IMR-90 (cell line): ENCODE data around the gene CCDC12. TPM values are rescaled to one million over a fixed set of nuclear protein-coding genes. Genes with fewer than 3 reads are reported as not detected.

Experiments
- ATAC-seq: fragments of 200-7000 bp; cut with Tn5 transposase; 2 replicates; pipeline ENCODE4 v1.9.1; 2020; ENCODE audit warnings: low read depth, mild to moderate bottlenecking, moderate library complexity
- BruUV-seq: library from RNA; stranded (reverse); fragments of 400-500 nt; replicated peaks from 2 replicates; lab custom pipeline; 2021; lab: Mats Ljungman, UMichigan
- CTCF ChIA-PET: fragments of 300-600 bp; formaldehyde crosslinking; extraction: SDS; loops from one replicate; lab custom pipeline; 2021; ENCODE audit warnings: antibody characterized with exemption; lab: Yijun Ruan, JAX
- POLR2A ChIA-PET: fragments of 300-600 bp; sonication (Branson Sonifier 250); formaldehyde crosslinking; loops from one replicate; lab custom pipeline; 2022; ENCODE audit warnings: antibody characterized with exemption; ENCODE audit not compliant: unreplicated experiment; lab: Charles Lee
- DNase-seq: peaks from one replicate; pipeline ENCODE4 v3.0.0; 2013
- H2AFZ ChIP-seq: replicated peaks from 2 replicates; pipeline ENCODE3; 2013; ENCODE audit warnings: low read length, mild to moderate bottlenecking; ENCODE audit not compliant: poor library complexity
- H2AK5ac ChIP-seq: 2 replicates; pipeline ENCODE4 v1.6.1; 2013; ENCODE audit warnings: low read depth, low read length, inconsistent platforms
- H2AK9ac ChIP-seq: replicated peaks from 2 replicates; pipeline ENCODE3; 2013; ENCODE audit warnings: mild to moderate bottlenecking, low read depth, low read length, moderate library complexity; ENCODE audit not compliant: poor library complexity
- H2BK120ac ChIP-seq: 2 replicates; pipeline ENCODE4 v1.6.1; 2013; ENCODE audit warnings: low read depth, low read length, inconsistent platforms
- H2BK15ac ChIP-seq: 3 replicates; pipeline ENCODE4 v1.6.1; 2013; ENCODE audit warnings: low read depth, low read length, inconsistent platforms
- H2BK20ac ChIP-seq: 2 replicates; pipeline ENCODE4 v1.6.1; 2013; ENCODE audit warnings: low read depth, mild to moderate bottlenecking, inconsistent platforms, low read length, moderate library complexity
- H2BK5ac ChIP-seq: 2 replicates; pipeline ENCODE4 v1.6.1; 2013; ENCODE audit warnings: mild to moderate bottlenecking, low read depth, low read length, inconsistent platforms; ENCODE audit not compliant: poor library complexity, severe bottlenecking
- H3K14ac ChIP-seq: replicated peaks from 2 replicates; pipeline ENCODE4 v1.6.1; 2013; ENCODE audit warnings: low read depth, low read length, inconsistent platforms
- H3K18ac ChIP-seq: 2 replicates; pipeline ENCODE4 v1.6.1; 2013; ENCODE audit warnings: low read depth, low read length, control low read depth
- H3K23ac ChIP-seq: 2 replicates; pipeline ENCODE4 v1.6.1; 2013; ENCODE audit warnings: low read depth, low read length, inconsistent platforms
- H3K27ac ChIP-seq: 2 replicates; pipeline ENCODE4 v1.5.1; 2013; ENCODE audit warnings: mild to moderate bottlenecking, control low read depth, low read length; ENCODE audit not compliant: insufficient read depth
- H3K27me3 ChIP-seq: 2 replicates; pipeline ENCODE4 v1.6.1; 2013; ENCODE audit warnings: low read length; ENCODE audit not compliant: control insufficient read depth, insufficient read depth
- H3K36me3 ChIP-seq: 2 replicates; pipeline ENCODE4 v1.6.1; 2013; ENCODE audit warnings: low read length, mixed read lengths; ENCODE audit not compliant: control insufficient read depth, insufficient read depth
- H3K4ac ChIP-seq: 2 replicates; pipeline ENCODE4 v1.6.1; 2013; ENCODE audit warnings: low read depth, low read length, inconsistent platforms
- H3K4me1 ChIP-seq: 2 replicates; pipeline ENCODE4 v1.6.1; 2013; ENCODE audit warnings: low read length, mixed read lengths; ENCODE audit not compliant: control insufficient read depth, insufficient read depth
- H3K4me2 ChIP-seq: 2 replicates; pipeline ENCODE4 v1.6.1; 2013; ENCODE audit warnings: low read depth, mild to moderate bottlenecking, control low read depth, low read length, moderate library complexity
- H3K4me3 ChIP-seq: 2 replicates; pipeline ENCODE4 v1.5.1; 2013; ENCODE audit warnings: low read depth, mild to moderate bottlenecking, control low read depth, low read length, moderate library complexity; ENCODE audit not compliant: insufficient read depth
- H3K56ac ChIP-seq: 2 replicates; pipeline ENCODE4 v1.6.1; 2013; ENCODE audit warnings: low read length, inconsistent platforms; ENCODE audit not compliant: insufficient read depth; ENCODE audit errors: extremely low read depth
- H3K79me1 ChIP-seq, 2 experiments: 2 replicates each; pipeline ENCODE4 v1.6.1; 2013; ENCODE audit warnings: low read length in 2 of 2, inconsistent platforms in 1 of 2, low read depth in 1 of 2
- H3K9ac ChIP-seq: 2 replicates; pipeline ENCODE4 v1.6.1; 2013; ENCODE audit warnings: low read depth, low read length, control low read depth
- H3K9me1 ChIP-seq: 2 replicates; pipeline ENCODE4 v1.6.1; 2013; ENCODE audit warnings: low read length, inconsistent platforms; ENCODE audit not compliant: insufficient read depth
- H3K9me3 ChIP-seq: 2 replicates; pipeline ENCODE4 v1.6.1; 2013; ENCODE audit warnings: low read length; ENCODE audit not compliant: control insufficient read depth, insufficient read depth
- H4K20me1 ChIP-seq: 2 replicates; pipeline ENCODE4 v1.6.1; 2013; ENCODE audit warnings: low read length, inconsistent platforms; ENCODE audit not compliant: insufficient read depth
- H4K5ac ChIP-seq: 2 replicates; pipeline ENCODE4 v1.6.1; 2013; ENCODE audit warnings: mild to moderate bottlenecking, low read depth, low read length, control low read depth
- H4K8ac ChIP-seq, 2 experiments: 2 replicates each; pipeline ENCODE4 v1.6.1; 2013; ENCODE audit warnings: low read depth in 2 of 2, low read length in 2 of 2, control low read depth in 1 of 2, inconsistent platforms in 1 of 2
- H4K91ac ChIP-seq: 2 replicates; pipeline ENCODE4 v1.6.1; 2013; ENCODE audit warnings: low read depth, low read length, inconsistent platforms; ENCODE audit not compliant: insufficient read depth
- CHD1 ChIP-seq: IDR thresholded peaks from 2 replicates; pipeline ENCODE4 v1.6.1; 2012; ENCODE audit warnings: low read depth, low read length, improper control_type of control experiment
- CTCF ChIP-seq: conservative IDR thresholded peaks from 2 replicates; pipeline ENCODE4 v1.5.1; 2012; ENCODE audit warnings: mild to moderate bottlenecking, low read depth, low read length, improper control_type of control experiment
- MAFK ChIP-seq: IDR thresholded peaks from 2 replicates; pipeline ENCODE4 v1.6.1; 2012; ENCODE audit warnings: low read depth, low read length, improper control_type of control experiment
- MXI1 ChIP-seq: IDR thresholded peaks from 2 replicates; pipeline ENCODE4 v1.6.1; 2012; ENCODE audit warnings: low read depth, mild to moderate bottlenecking, low read length, moderate library complexity, borderline replicate concordance
- POLR2A ChIP-seq: IDR thresholded peaks from 2 replicates; pipeline ENCODE4 v1.6.1; 2012; ENCODE audit warnings: mild to moderate bottlenecking, low read depth, low read length
- RAD21 ChIP-seq: IDR thresholded peaks from 2 replicates; pipeline ENCODE4 v1.6.1; 2012; ENCODE audit warnings: low read length, improper control_type of control experiment
- RFX5 ChIP-seq: IDR thresholded peaks from 2 replicates; pipeline ENCODE4 v1.8.0; 2012; ENCODE audit warnings: low read depth, mild to moderate bottlenecking, low read length, moderate library complexity
- SMC3 ChIP-seq: fragments of 150-350 bp; IDR thresholded peaks from 2 replicates; pipeline ENCODE4 v1.6.1; 2016; ENCODE audit warnings: low read depth, mild to moderate bottlenecking, antibody characterized with exemption, low read length, moderate library complexity
- WGBS, 2 experiments: methylation state at CpG; one replicate each; pipeline versions ENCODE4 v1.1.5 to v1.1.7; 2013; ENCODE audit warnings: missing lambda C conversion rate in 2 of 2; ENCODE audit not compliant: insufficient read length in 1 of 2; ENCODE audit errors: extremely low coverage in 2 of 2; 5-methylcytosine and 5-hydroxymethylcytosine counted together
- dilution Hi-C: fragments of 300-500 bp; cut with HindIII; formaldehyde crosslinking; loops from one replicate; pipeline ENCODE4 v1.14.3; 2018; ENCODE audit warnings: low sequenced_read_pairs; ENCODE audit not compliant: unreplicated experiment
- in situ Hi-C: fragments of 300-500 bp; cut with MboI; formaldehyde crosslinking; loops from 3 replicates; pipeline ENCODE4 v1.14.3; 2019; ENCODE audit warnings: low sequenced_read_pairs, inconsistent platforms, mixed read lengths
- intact Hi-C: fragments of 100-400 bp; cut with micrococcal nuclease; formaldehyde crosslinking; loops from 2 replicates; pipeline ENCODE4 v1.10.0; 2022
- polyA plus RNA-seq, 3 experiments: library from polyadenylated mRNA; depleted of rRNA; stranded (reverse); fragments of >200 nt; gene quantifications; 2 replicates each; pipeline ENCODE4 v1.2.3, GENCODE V29; 2012; ENCODE audit warnings: low replicate concordance in 1 of 3
- total RNA-seq: library from RNA; depleted of rRNA; stranded (reverse); fragments of >200 nt; gene quantifications from 2 replicates; pipeline ENCODE4 v1.2.3, GENCODE V29; 2012

CCDC12 gene
- total and polyA plus RNA-seq, 2 of the 4 experiments (the other 2 are of a cell fraction), result 15.2 to 35.1 TPM

DNA sequence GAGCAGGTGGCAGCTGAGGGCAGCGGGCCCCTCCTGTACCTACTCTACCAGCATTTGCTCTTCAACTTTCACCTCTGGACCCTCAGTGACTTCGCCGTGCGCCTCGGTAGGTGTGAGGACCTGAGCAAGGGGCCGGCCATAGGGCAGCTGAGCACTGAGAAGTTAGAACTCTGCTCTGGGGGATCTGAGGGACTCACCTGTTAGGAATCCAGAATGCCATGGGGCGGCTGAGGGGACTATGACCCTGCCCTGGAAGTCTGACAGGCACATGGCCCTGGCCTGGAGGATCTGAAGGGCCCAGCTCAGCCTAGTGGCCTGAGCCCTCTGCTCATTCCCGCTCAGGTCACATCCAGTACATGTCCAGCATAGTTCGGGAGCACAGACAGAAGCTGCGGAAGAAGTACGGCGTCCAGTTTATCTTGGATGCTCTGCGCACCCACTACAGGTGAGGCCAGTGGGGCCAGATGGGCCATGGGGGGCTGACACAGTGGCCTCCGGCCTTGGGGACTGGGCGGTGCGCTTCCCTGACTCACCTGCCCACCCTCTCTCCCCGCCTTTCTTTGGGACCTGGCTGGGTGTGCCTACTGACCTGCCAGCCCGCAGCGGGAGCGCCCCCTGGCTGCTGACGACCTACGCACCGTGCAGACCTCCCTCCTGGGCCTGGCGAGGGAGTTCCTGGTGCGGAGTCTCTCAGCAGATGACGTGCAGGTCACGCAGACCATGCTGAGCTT, 21.7 kb upstream of the CCDC12 start:
- Histone ChIP-seq H3K27me3 (no peaks in the 10 kb centered on the region), H4K20me1 (no peaks in the 10 kb centered on the region), H2BK5ac (no peak overlapping the region), H3K27ac (no peak overlapping the region), H3K36me3 (no peaks in the 10 kb centered on the region; the same call in 1 of the 2 replicates), H3K4me1 (peaks cover 5% of the 10 kb centered on the region; the same call in 1 of the 2 replicates), H2BK120ac (no peak overlapping the region), H3K4ac (no peak overlapping the region), H4K91ac (no peak overlapping the region), H3K18ac (no peak overlapping the region), H3K14ac (no peak overlapping the region), H3K23ac (no peak overlapping the region), H2BK20ac (no peak overlapping the region), H2AK5ac (no peak overlapping the region; the same call in 1 of the 2 replicates), H3K4me3 (no peak overlapping the region), H2AFZ (peak overlapping the region; percentile 58), H4K8ac (no peak overlapping the region), H3K56ac (no peak overlapping the region), H4K5ac (no peak overlapping the region), H2AK9ac (peak overlapping the region; percentile 89), H3K9ac (no peak overlapping the region), H3K9me3 (no peaks in the 10 kb centered on the region), H3K79me1 (no peaks in the 10 kb centered on the region), H2BK15ac (no peak overlapping the region), H3K9me1 (peaks cover 6% of the 10 kb centered on the region; the same call in 1 of the 2 replicates), H3K4me2 (no peak overlapping the region)
- ChIA-PET CTCF (interaction anchor here (1.0 kb wide), 1 partner anchor 75 kb away, joined by 3 read pairs; no protein-coding TSS in a partner anchor), POLR2A (no interaction called here)
- in situ Hi-C loops (no loop called here), intact Hi-C loops (loop anchor here (1.0 kb wide), 2 partner anchors 75 to 293 kb away; no protein-coding TSS in a partner anchor), dilution Hi-C loops (no loop called here)
- DNase-seq, result peak; percentile 18
- no peak for TF ChIP-seq CHD1
- TF ChIP-seq RAD21, result peak; percentile 70
- TF ChIP-seq SMC3, result peak; percentile 65
- no peak for TF ChIP-seq RFX5
- peak; percentile 63 for TF ChIP-seq CTCF
- TF ChIP-seq MXI1, result no peak
- TF ChIP-seq POLR2A, result no peak
- no peak for TF ChIP-seq MAFK
- no TSS peak for BruUV-seq
- 67% methylated on average over 17 of the region's 27 CpGs; no CpG with 5 or more reads in 1 of the 2 experiments for WGBS, 2 experiments
- peak; percentile 48; the same call in 1 of the 2 replicates for ATAC-seq
